NCI-H82 treated with DMSO at 0.1 percent for 48 hours (cell line): ENCODE data around the gene NR4A1.

Experiments
- DNase-seq: peaks from one replicate; lab custom pipeline; 2025; ENCODE audit not compliant: unreplicated experiment; lab: John Stamatoyannopoulos, UW

The NR4A1 gene

DNA sequence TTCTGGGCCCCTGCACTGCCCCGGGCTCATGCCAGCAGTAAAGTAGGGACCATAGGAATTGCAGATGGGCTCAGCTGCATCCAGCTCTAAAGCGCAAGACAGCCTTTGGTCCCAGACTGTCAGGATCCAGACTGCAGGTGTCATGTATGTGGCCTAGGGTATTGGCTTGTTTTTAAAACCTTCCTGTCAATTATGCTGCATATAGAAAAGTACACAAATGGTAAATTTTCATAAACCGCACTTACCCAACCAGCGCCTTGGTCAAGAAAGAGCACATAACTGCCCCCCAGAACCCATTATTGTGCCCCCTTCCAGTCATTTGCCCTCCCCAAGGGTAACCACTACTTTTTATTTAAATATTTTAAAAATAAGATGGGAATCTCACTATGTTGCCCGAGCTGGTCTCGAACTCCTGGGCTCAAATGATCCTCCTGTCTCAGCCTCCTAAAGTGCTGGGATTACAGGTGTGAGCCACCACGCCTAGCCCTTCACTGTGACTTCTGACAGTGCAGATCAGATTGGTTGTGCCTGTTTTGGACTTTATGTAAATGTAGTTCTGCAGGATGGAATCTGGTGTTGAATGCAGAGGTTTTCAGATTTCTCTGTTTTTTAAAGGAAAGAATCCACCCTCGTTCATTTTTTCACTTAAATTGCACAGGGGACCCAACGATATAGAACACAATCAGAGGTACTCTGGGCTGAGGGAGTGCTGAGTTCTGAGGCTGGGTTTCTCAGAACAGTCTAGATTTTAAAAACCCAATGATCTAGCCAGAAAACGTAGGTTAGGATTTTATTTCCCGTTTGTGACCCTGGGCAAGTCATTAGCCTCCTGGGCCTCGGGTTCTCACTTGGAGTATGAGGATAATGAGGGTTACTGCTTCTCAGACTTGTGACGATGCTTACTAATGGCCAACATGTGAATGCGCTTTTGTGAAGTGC, 6.7 kb downstream of the NR4A1 start:
- DNase-seq, result no peak

DNA sequence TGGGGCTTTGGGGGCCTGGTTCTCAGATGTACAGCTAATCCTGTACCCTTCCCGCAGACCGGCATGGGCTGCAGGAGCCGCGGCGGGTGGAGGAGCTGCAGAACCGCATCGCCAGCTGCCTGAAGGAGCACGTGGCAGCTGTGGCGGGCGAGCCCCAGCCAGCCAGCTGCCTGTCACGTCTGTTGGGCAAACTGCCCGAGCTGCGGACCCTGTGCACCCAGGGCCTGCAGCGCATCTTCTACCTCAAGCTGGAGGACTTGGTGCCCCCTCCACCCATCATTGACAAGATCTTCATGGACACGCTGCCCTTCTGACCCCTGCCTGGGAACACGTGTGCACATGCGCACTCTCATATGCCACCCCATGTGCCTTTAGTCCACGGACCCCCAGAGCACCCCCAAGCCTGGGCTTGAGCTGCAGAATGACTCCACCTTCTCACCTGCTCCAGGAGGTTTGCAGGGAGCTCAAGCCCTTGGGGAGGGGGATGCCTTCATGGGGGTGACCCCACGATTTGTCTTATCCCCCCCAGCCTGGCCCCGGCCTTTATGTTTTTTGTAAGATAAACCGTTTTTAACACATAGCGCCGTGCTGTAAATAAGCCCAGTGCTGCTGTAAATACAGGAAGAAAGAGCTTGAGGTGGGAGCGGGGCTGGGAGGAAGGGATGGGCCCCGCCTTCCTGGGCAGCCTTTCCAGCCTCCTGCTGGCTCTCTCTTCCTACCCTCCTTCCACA, 7.6 kb downstream of the NR4A1 start:
- DNase-seq, result no peak

DNA sequence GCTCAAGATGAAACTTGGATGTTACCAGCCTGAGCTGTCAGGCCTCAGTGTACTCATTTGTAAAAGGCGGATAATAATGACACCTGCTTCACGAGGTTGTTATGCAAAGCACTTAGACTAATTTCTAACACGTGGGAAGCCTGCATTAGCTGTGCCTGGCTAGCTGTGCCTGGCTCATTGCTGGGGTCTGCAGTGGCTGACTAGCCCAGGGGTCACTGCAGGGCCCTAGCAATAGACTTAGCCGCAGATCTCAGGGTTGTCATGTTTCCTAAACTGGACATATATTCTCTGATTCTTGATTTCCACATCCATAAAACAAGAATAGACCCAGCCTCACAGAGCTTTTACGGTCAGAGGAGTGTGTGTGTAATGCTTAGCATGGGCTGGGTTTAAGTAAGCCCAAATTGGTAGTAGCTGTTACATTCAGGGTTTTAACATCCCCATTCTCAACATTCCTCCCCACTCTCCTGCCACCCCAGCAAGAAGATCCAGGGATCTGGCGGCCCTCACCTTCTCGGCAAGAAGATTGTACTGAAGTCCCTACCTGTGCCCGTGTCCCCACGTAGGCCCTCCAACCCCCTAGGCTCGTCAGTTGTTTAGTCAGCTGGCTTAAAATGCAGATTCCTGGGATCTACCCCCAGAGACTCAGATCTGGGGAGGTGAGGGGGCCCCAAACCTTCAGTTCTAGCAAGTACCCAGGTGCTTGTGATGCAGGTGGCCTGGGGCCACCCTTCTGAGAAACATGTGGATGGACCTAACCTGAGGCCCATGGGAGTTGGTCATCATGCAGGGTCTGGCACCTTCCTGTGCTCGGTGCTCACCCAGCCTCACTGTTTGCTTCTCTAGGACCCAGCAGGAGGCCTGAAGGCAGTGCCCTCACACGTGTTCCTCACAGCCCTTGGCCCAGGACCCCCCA, 8.6 kb downstream of the NR4A1 start:
- DNase-seq, result no peak

DNA sequence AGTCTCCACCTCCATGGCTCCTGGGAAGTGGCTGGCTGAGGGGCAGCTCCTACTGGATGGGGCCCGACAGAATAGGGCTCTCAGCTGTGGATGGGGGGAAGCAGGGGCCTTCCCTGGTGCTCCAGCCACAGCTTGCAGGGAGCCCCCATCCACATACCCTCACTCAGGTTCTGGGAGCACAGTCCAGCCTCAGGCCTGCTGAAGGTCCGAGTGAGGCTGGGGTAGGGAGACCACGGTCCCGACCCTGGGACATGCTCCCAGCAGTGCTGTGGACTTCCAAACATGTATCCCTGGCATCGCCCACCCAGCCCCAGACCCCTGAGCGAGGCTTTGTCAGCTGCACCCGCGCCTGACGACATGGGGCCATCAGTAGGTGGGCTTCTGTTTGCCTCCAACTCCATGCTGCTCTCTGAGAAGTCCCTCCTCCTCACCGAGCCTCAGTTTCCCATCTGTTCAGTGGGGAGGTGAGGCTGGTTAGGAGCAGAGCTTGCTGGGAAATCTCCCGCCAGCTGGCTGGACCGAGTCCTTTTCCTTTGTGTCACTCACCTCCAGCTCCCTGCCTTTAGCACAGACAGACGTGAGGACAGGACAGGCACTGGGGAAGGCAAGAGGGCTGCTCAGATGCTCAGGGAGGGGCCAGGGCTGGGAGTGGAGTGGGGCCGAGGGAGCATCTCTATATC, 9.4 kb downstream of the NR4A1 start:
- no peak for DNase-seq

DNA sequence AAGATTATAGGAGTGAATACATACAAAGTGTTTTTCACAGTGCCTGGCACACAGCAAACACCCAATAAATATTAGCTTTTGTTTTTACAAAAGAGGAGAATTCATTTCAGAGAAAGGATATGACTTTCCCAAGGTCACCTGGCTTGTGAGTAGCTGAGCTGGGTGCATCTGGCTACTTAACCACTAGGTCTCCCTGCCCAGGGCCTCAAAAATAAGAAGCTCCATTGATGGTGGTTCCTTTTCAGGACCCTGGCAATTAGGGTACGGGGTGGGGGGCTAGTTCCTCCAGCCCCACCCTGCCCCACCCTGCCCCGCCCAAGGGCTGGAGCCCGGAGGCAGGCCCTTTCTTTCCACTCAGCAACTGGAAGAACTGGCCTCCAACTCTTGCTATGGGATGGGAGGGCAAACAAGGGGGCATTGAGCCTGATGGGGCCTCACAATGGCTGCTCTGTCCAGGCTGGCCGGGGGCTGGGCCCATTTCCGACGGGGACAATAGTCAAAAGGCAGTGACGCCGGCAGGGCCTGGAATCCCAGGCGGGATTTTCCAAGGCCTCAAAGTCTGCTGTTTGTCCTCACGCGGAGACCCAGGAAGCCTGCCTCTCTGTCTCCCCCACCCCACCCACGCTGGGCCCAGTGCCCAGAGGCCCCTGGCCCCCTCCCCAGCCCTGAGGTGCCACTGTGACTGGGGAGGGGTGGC, 10.4 kb downstream of the NR4A1 start:
- no peak for DNase-seq

DNA sequence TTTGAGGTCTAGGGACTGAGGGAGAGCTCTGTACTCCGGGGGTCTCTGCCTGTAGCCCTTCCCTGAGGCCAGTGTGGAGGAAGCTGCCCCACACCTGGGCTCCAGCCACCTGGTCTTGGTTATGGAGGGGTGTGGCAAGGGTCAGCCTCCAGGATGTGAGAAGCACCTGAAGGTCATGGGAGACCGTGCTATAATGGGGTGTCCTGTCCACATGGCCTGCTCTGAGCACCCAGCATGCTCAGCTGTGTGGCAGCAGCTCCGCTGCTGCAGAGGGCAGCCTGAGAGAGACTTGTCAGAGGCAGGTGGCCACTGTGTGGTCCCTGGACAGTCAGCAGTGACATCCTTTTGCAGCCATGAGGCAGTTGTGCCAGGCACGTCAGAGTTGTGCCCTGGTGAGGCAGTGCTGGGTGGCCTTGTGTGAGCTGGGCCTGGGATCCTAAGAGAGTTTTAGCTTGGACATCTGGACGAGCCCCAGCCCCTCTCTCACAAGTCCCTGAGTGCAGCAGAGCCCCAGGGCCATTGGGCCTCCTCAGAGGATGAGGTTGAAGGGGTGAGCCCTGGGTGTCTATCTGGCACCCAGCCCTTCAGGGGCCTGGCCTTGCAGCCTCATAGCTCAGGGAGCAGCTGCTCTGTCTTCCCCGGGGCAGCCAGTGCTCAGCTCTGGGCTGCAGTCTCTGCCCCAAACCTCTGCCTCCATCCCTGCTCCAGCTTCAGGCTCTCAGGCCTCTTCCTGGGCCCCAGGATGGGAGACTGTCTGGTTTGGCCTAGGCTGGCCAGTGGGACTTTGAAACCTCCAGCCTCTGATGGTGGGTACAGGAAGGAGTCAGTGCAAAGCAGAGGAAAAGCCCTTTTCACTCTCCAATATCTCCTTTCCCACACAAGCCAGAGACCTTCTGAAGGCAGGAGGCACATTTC, 11.2 kb downstream of the NR4A1 start:
- no peak for DNase-seq

DNA sequence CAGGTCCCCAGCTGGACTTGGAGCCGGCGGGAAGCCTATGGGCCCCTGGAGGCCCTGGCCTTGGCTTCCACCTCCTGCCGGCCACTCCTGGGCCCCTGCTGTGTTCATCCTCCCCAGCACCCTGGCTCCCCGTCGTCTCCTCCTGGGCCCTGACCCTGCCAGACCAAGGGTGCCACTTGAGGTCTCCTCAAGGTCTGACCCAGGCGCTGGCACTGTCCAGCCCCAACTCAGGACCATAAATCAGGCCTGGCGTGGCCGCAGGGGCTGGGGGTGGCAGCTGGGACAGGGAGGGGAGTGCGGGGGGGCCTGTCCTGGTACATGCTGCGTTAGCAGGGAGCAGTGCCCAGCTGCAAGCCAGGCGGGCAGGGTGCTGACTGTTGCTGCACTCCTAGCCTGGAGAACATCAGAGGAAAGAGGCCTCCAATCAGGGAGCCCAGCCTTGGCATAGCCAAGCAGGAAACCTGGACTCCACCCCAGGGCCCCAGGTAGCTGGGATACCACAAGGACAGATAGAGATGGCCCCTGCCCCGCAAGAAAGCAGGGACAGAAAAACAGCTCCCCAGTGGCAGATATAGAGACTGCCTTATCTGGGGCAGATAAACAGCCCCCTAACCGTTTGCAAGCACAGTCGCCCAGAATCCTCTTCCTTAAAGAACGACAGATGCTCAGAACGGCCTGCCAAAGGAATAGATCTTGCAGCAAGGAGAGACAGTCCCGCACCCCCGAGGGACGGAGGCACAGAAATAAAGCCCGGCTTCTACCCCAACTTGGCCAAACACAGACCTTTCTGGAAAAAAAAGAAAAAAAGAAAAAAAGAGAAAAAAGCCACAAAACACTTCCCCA, 12.1 kb downstream of the NR4A1 start:
- no peak for DNase-seq

DNA sequence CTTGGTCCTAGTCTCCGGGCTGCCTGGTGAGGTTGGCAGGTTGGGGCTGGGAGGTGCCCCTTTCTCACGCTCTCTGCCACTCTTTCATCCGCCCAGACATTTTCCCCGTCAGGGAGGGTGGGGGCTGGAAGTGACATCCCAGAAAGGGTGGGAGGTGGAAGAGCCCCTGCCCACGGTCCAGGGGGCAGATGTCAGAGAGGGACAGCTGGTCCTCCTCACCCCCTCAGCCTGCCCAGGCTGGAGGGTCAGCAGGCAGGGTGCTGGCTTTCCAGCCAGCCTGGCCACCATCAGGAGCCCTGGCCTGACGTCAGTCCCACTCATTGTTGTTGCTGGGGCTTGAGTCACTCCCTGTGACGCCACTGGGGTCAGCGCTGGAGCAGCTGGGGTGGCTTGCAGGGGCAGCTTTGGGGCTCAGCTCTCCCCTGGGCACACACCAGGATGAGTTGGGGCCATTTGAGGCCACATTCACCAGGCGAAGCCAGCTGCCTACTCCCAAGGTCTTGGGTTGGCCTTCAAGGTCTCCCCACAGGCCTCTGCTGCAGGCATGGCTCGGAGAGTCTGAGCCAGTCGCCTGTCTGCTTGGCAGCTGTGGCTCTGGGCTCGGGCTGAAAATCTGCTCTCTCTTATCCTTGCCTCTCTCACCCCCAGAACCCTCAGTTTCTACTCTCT, 12.9 kb downstream of the NR4A1 start:
- DNase-seq, result no peak

DNA sequence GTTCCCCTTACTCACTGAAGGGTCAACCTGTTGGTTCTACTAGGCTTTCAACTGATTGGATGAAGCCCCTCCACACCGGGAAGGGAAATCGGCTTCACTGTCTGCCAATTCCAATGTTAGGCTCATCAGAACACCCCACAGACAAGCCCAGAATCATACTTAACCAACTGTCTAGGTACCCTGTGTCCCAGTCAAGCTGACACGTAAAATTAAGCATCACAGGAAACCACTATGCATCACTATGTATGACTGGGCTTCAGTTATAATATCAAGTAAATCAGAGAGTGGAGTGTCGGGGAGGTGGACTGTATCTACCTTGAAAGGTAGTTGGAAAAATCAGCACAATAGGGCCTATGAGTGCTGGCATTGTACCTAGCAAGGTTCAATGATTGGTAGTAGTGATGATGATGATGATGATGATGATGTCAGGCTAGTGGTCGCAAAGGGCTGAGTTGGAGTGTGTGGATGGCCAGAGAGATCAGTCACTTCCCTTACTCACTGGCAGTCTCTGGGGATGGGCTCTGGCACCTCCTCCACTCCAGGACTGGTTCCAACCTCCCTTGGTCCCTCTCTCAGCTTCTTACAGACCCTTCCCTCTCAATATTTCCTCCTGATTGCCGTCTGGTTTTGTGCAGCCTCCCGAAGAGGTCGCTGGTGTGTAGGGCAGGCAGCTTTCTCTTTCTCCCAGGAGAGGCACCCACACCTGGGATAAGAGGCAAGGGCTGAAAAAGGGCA, 15.3 kb downstream of the NR4A1 start:
- no peak for DNase-seq

DNA sequence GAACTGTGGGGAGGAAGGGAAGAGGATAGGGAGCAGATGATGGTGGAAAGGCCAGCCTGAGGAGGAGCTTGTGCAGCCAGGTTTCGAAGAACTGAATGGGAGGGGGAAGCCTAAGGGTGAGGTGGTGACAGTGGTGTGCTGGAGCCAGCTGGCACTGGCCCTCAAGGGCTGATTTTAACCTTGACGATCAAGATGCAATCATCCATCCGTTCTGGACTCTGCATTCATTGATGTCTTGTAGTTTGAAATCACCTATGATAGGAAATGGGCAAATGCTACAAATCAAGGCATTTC, 15.8 kb downstream of the NR4A1 start:
- DNase-seq, result no peak

DNA sequence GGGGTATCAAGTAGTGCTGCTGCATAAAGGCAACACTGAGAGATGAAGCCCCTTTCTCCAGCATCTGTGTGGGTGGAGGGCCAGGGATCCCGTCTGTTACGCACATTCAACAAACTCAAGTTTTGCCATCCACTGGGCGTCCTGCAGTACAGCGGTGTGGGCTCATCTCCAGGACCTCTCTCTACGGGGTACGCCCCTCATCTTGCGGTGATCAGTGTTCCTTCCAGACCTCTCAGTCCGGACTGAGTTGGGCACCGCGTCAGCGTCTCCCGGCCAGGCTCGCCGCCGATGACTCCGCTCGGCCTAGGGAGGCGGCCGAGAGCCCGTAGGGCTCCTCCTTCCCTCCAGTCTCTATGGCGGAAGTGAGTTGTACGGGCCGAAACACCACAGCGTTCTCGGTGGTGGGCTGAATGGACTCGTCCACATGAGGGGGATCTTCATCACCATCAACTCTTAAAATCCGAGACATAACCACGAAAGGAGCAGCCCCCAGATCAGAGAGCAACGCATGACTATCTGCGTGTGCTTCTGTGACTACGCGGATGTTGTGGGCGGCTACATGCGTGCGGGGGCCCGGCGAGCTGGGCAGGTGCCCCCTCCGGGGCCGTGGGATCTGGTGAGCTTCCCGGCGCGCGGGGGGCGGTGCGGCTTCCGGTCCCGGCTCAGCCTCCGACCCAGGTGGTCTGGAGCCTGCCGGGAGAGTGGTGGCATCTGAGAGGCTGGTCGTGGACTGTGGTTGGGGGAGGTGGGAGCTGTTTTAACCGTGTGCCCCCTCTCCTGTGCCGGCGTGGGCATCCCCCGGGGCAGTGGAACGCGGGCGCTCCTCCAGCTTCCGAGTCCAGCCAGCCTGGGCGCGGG, 18.3 kb downstream of the NR4A1 start, which contains the start of gene ATG101:
ATG101 (plus strand) TSS at position 652 of the 858 bp plus-strand sequence. CDS start 3,673 bp downstream, outside the sequence.
- peak; percentile 75 for DNase-seq

DNA sequence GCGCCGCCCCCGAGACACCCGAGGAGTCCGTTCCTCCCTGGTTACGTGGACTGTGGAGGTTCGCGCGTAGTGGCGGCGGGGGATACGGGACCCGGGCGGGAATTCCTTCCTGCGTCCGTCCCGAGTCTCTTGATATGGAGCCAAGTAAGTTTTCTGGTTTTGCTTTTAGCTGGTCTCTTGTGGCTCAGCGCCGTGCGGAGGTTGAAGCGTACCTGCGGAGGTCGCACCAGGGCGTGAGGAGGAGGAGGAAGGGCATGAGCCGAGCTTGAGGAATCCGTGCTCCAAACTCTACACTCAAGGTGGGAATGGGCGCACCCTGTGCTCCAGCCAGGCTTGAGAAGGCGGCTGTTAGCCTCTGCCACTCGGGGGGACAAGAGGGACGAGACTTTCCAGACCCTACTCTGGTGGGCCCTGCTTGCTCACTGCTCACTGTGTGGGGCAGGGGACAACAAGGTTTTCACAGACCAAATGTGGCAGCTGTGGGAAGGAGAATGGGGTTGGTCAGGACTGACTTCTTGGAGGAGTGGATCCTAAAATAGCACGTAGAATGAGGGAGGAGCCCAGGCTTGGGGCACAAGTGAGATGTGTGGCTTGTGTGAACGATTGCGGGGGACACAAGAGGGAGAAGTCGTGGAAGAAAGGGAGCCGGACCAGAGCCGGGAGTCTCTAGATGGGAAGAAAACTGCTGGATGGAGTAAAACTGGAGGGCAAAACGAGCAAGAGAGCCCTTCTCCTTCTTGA, 19.1 kb downstream of the NR4A1 start:
- DNase-seq, result no peak

DNA sequence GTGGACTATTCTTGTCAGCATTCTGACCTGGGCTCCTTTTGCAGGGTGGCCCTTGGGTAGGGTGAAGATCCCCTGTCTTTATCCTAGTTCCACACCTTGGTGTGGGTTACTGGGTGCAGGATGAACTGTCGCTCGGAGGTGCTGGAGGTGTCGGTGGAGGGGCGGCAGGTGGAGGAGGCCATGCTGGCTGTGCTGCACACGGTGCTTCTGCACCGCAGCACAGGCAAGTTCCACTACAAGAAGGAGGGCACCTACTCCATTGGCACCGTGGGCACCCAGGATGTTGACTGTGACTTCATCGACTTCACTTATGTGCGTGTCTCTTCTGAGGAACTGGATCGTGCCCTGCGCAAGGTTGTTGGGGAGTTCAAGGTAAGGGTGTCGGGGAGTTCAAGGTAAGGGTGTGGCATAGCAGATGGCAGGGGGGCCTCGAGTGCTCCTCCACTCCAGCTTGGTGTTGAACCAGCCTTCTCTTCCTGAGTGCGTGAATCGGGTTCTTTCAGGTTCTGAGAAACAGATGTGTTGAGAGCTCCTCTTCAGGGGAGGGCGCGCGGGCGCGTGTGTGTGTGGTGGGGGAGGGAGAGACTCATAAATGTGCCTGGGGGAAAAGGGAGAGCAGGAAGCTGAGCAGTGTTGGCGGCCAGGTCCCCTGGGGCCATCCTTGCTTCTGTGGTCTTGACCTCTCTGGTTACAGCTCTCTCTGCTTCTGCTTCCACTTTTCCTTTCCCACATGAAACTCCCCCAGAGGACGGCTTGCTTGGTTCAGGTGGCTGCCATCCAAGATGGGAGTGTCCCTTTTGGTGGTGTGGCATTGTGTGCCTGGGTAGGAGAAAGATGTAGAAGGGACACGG, 22.5 kb downstream of the NR4A1 start:
- no peak for DNase-seq

DNA sequence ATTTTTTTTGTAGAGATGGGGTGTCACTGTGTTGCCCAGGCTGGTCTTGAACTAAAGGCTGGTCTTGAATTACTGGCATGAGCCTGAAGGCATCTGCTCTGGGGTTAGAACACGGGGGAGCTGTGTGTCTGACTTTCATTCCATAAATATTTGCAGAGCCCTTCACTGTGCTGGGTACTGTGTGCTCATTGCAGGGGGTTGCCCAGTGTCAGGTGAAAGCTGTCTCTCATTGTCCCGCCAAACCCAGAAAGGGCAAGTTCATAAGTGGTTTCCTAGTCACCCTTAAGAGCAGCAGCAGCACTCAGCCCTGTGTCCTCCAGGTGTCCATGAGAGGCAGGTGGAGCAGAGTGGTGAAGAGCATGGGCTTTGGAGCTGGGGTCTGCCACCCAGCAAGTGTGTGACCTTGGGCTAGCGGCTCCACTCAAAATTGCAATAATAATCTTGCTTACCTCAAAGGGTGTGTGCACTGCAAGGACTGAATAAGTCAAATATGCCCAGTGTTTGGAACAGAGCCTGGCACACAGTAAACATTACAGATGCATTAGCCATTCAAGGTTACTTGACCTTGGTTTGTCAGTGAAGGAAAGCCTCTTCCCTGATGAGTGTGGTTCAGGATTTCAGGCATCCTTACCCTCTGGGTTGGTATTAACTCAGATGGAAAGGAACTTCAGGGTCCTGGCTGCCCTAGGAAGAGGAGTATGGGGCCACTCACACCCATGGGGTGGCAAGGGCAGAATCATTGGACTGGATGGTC, 23.9 kb downstream of the NR4A1 start:
- no peak for DNase-seq
